Panc1 (cell line): Measurements from ENCODE around the gene ZNF664. TPM values are rescaled to one million over a fixed set of nuclear protein-coding genes. Genes with fewer than 3 reads are reported as not detected.

ENCODE experiments used
- ATAC-seq: fragments of 200-7000 bp; cut with Tn5 transposase; 2 replicates; pipeline ENCODE4 v1.9.1; 2020; ENCODE audit warnings: mild to moderate bottlenecking, moderate library complexity
- BruUV-seq: library from RNA; stranded (reverse); fragments of 400-500 nt; replicated peaks from 2 replicates; lab custom pipeline; 2021; lab: Mats Ljungman, UMichigan
- CTCF ChIA-PET: fragments of 300-600 bp; sonication (Branson Sonifier 250); formaldehyde crosslinking; loops from one replicate; lab custom pipeline; 2022; ENCODE audit warnings: antibody characterized with exemption; lab: Charles Lee
- POLR2A ChIA-PET: fragments of 300-600 bp; sonication (Branson Sonifier 250); formaldehyde crosslinking; loops from one replicate; lab custom pipeline; 2022; ENCODE audit warnings: antibody characterized with exemption; lab: Charles Lee
- DNase-seq: peaks from one replicate; pipeline ENCODE4 v3.0.0-alpha.2; 2010; ENCODE audit warnings: low read depth, low spot score
- H3K27ac ChIP-seq: 2 replicates; pipeline ENCODE4 v1.5.1; 2011; ENCODE audit warnings: mild to moderate bottlenecking, low read length, inconsistent platforms
- H3K27me3 ChIP-seq: fragments of 200-500 bp; sonication (Bioruptor generic); 2 replicates; pipeline ENCODE4 v1.6.0; 2014; ENCODE audit warnings: low read length, inconsistent platforms; ENCODE audit not compliant: control insufficient read depth, insufficient read depth
- H3K36me3 ChIP-seq: fragments of 200-500 bp; sonication (Bioruptor generic); 2 replicates; pipeline ENCODE4 v1.5.1; 2014; ENCODE audit warnings: inconsistent platforms, mild to moderate bottlenecking, low read length, moderate library complexity; ENCODE audit not compliant: control insufficient read depth, insufficient read depth
- H3K4me1 ChIP-seq: 2 replicates; pipeline ENCODE4 v1.5.1; 2011; ENCODE audit warnings: inconsistent platforms, mild to moderate bottlenecking, low read length, moderate library complexity; ENCODE audit not compliant: control insufficient read depth, insufficient read depth
- H3K4me3 ChIP-seq, 2 experiments: 2 replicates each; pipeline ENCODE4 v1.5.1; 2011 to 2012; ENCODE audit warnings: low read depth in 2 of 2, low read length in 2 of 2, mild to moderate bottlenecking in 2 of 2, inconsistent platforms in 1 of 2, moderate library complexity in 1 of 2
- H3K9me3 ChIP-seq: fragments of 200-500 bp; sonication (Bioruptor generic); 2 replicates; pipeline ENCODE4 v1.5.1; 2014; ENCODE audit warnings: low read depth, mild to moderate bottlenecking, inconsistent platforms, low read length, moderate library complexity; ENCODE audit not compliant: control insufficient read depth, insufficient read depth
- POLR2AphosphoS5 ChIP-seq: IDR thresholded peaks from 2 replicates; pipeline ENCODE4 v1.6.1; 2012; ENCODE audit warnings: mild to moderate bottlenecking, low read depth, low read length, moderate library complexity
- SIN3A ChIP-seq: IDR thresholded peaks from 2 replicates; pipeline ENCODE4 v1.6.1; 2012; ENCODE audit warnings: low read depth, mild to moderate bottlenecking, low read length, moderate library complexity, borderline replicate concordance; ENCODE audit not compliant: insufficient read depth
- TCF7L2 ChIP-seq: IDR thresholded peaks from 2 replicates; pipeline ENCODE4 v1.6.1; 2011; ENCODE audit warnings: mild to moderate bottlenecking, low read depth, low read length, inconsistent platforms
- in situ Hi-C: cut with HindIII; loops from 2 replicates; pipeline ENCODE4 v1.10.0; 2016; ENCODE audit warnings: low sequenced_read_pairs, low pct_unique_long_range_greater_than_20kb
- intact Hi-C: fragments of 100-400 bp; cut with micrococcal nuclease; formaldehyde crosslinking; loops from one replicate; pipeline ENCODE4 v1.10.0; 2022; ENCODE audit not compliant: unreplicated experiment
- total RNA-seq: library from RNA; stranded (reverse); gene quantifications from one replicate; pipeline ENCODE4 v1.2.1, GENCODE V29; 2021; ENCODE audit not compliant: unreplicated experiment
- TF ChIP-seq, protein P1 (sequence below): fragments of 450-650 bp; IDR thresholded peaks from 2 replicates; pipeline ENCODE4 v1.5.1; 2017; ENCODE audit warnings: mild to moderate bottlenecking
- TF ChIP-seq, protein P2 (sequence below), 2 experiments: IDR thresholded peaks; 2 replicates each; pipeline ENCODE4 v1.6.1; 2011 to 2012; ENCODE audit warnings: low read depth in 2 of 2, control low read depth in 1 of 2, low read length in 1 of 2, mild to moderate bottlenecking in 1 of 2, moderate library complexity in 1 of 2; ENCODE audit not compliant: insufficient read depth in 1 of 2

The ZNF664 gene
- total RNA-seq, 1 experiment from 2014 or later = 115 TPM

DNA sequence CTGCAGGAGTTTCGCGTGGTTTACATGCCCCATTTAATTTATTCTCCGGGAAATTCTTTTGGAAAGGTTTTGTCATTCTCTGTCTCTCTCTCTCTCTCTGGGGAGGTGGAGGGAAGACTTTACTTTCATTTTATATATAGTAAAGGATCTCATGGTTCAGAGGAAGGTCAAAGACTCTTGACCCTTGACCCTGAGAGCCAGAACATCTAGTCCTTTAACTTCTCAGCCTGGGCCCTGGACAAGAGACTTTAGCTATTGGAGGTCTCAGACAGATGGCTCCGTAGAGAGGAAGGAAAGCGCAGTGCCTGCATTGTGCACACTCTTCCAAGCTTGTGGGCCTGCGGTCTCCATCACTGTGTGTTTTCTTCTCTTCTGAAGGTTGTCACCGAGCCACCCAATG lies 44.1 kb upstream of the ZNF664 start:
- no peaks in the 10 kb centered on the region for H3K36me3 ChIP-seq
- no peak overlapping the region for H3K4me3 ChIP-seq
- BruUV-seq = no TSS peak
- intact Hi-C loops = no loop called here
- H3K9me3 ChIP-seq = no peaks in the 10 kb centered on the region
- CTCF ChIA-PET = no interaction called here
- peaks cover 10% of the 10 kb centered on the region; the same call in 1 of the 2 replicates for H3K27me3 ChIP-seq
- POLR2A ChIA-PET = no interaction called here
- TF ChIP-seq POLR2AphosphoS5 (no peak), SIN3A (no peak), TCF7L2 (no peak)
- TF ChIP-seq, protein P1, sequence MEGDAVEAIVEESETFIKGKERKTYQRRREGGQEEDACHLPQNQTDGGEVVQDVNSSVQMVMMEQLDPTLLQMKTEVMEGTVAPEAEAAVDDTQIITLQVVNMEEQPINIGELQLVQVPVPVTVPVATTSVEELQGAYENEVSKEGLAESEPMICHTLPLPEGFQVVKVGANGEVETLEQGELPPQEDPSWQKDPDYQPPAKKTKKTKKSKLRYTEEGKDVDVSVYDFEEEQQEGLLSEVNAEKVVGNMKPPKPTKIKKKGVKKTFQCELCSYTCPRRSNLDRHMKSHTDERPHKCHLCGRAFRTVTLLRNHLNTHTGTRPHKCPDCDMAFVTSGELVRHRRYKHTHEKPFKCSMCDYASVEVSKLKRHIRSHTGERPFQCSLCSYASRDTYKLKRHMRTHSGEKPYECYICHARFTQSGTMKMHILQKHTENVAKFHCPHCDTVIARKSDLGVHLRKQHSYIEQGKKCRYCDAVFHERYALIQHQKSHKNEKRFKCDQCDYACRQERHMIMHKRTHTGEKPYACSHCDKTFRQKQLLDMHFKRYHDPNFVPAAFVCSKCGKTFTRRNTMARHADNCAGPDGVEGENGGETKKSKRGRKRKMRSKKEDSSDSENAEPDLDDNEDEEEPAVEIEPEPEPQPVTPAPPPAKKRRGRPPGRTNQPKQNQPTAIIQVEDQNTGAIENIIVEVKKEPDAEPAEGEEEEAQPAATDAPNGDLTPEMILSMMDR = no peak
- TF ChIP-seq, protein P2, sequence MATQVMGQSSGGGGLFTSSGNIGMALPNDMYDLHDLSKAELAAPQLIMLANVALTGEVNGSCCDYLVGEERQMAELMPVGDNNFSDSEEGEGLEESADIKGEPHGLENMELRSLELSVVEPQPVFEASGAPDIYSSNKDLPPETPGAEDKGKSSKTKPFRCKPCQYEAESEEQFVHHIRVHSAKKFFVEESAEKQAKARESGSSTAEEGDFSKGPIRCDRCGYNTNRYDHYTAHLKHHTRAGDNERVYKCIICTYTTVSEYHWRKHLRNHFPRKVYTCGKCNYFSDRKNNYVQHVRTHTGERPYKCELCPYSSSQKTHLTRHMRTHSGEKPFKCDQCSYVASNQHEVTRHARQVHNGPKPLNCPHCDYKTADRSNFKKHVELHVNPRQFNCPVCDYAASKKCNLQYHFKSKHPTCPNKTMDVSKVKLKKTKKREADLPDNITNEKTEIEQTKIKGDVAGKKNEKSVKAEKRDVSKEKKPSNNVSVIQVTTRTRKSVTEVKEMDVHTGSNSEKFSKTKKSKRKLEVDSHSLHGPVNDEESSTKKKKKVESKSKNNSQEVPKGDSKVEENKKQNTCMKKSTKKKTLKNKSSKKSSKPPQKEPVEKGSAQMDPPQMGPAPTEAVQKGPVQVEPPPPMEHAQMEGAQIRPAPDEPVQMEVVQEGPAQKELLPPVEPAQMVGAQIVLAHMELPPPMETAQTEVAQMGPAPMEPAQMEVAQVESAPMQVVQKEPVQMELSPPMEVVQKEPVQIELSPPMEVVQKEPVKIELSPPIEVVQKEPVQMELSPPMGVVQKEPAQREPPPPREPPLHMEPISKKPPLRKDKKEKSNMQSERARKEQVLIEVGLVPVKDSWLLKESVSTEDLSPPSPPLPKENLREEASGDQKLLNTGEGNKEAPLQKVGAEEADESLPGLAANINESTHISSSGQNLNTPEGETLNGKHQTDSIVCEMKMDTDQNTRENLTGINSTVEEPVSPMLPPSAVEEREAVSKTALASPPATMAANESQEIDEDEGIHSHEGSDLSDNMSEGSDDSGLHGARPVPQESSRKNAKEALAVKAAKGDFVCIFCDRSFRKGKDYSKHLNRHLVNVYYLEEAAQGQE (IDR thresholded peaks at IDR 0.05; ENCODE audit: insufficient read depth in 1 of 2, low read depth in 2 of 2, low read length in 1 of 2) = no peak
- H3K4me1 ChIP-seq = no peaks in the 10 kb centered on the region
- in situ Hi-C loops = no loop called here
- no peak for DNase-seq
- no peak for ATAC-seq
- H3K27ac ChIP-seq = no peak overlapping the region

DNA sequence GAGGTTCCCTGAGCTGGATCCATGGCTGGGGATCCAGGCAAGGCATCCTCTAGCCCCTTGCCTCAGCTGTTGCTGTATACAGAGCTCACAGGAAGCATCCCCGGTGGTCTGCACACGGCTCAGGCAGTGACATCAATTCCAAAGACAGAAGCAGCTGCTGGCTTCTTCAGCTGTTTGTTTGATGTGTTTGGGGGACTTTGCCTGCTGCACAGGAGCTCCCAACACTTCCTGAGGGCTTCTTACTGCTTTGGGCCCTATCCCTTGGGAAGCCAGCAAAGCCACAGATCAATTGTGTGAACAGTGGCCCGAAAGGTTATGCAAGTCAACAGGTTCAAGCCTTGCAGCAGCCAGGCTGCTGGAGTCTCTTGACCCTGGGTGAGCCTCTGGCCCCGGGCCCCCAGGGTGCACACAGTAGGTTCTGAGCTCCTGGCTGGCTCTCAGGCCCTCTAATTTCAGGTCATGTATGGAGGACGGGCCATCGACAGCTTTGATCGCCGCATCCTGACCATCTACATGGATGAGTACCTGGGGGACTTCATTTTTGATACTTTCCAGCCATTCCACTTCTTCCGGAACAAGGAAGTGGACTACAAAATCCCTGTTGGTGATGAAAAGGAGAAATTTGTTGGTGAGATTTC lies 43.0 kb upstream of the ZNF664 start:
- Histone ChIP-seq H3K27me3 (0 out of 2 replicates have a peak, but pooled peaks cover 4% of the 10 kb centered on the region), H3K9me3 (no peaks in the 10 kb centered on the region), H3K4me1 (no peaks in the 10 kb centered on the region), H3K4me3 (no peak overlapping the region), H3K27ac (no peak overlapping the region), H3K36me3 (no peaks in the 10 kb centered on the region)
- POLR2A ChIA-PET = no interaction called here
- CTCF ChIA-PET = no interaction called here
- intact Hi-C loops (no loop called here), in situ Hi-C loops (no loop called here)
- ATAC-seq = no peak
- no peak for DNase-seq
- BruUV-seq = no TSS peak
- TF ChIP-seq POLR2AphosphoS5 (no peak), TCF7L2 (no peak), SIN3A (no peak)
- TF ChIP-seq, protein P2 (IDR thresholded peaks at IDR 0.05; ENCODE audit: insufficient read depth in 1 of 2, low read depth in 2 of 2, low read length in 1 of 2) = no peak
- TF ChIP-seq, protein P1 = no peak
